SK-N-SH treated with all-trans-retinoic acid at 6 μM for 48 hours (cell line): ENCODE data around the gene INHBB.

Source experiments
- ATAC-seq: fragments of 200-7000 bp; cut with Tn5 transposase; 3 replicates; pipeline ENCODE4 v1.9.1; 2020; ENCODE audit warnings: mild to moderate bottlenecking, moderate library complexity
- BACH2 ChIP-seq: fragments of 250-450 bp; sonication (Bioruptor Pico); IDR thresholded peaks from 2 replicates; pipeline ENCODE4 v1.9.0; 2021; ENCODE audit warnings: mild to moderate bottlenecking, borderline replicate concordance
- CSDC2 ChIP-seq: fragments of 250-450 bp; sonication (Bioruptor Pico); IDR thresholded peaks from 2 replicates; pipeline ENCODE4 v1.5.0; 2020; ENCODE audit warnings: mild to moderate bottlenecking, moderate library complexity
- ESRRG ChIP-seq: fragments of 250-450 bp; sonication (Bioruptor Pico); IDR thresholded peaks from 2 replicates; pipeline ENCODE4 v1.6.1; 2021; ENCODE audit warnings: mild to moderate bottlenecking
- GLIS3 ChIP-seq: fragments of 250-450 bp; sonication (Bioruptor Pico); IDR thresholded peaks from 2 replicates; pipeline ENCODE4 v1.5.0; 2020; ENCODE audit warnings: mild to moderate bottlenecking, moderate library complexity
- ISL1 ChIP-seq: fragments of 250-450 bp; sonication (Bioruptor Pico); IDR thresholded peaks from 2 replicates; pipeline ENCODE4 v2.1.2; 2022; ENCODE audit warnings: mild to moderate bottlenecking, moderate library complexity
- OSR1 ChIP-seq: fragments of 250-450 bp; sonication (Bioruptor Pico); IDR thresholded peaks from 2 replicates; pipeline ENCODE4 v1.8.0; 2022; ENCODE audit warnings: moderate library complexity, mild to moderate bottlenecking, inconsistent platforms
- PPARA ChIP-seq: fragments of 250-450 bp; sonication (Bioruptor Pico); IDR thresholded peaks from 2 replicates; pipeline ENCODE4 v1.5.0; 2020; ENCODE audit warnings: mild to moderate bottlenecking, borderline replicate concordance
- RARB ChIP-seq: fragments of 250-450 bp; sonication (Bioruptor Pico); IDR thresholded peaks from 2 replicates; pipeline ENCODE4 v1.8.0; 2021; ENCODE audit warnings: mild to moderate bottlenecking, moderate library complexity
- SNAI2 ChIP-seq: fragments of 250-450 bp; sonication (Bioruptor Pico); IDR thresholded peaks from 2 replicates; pipeline ENCODE4 v1.5.0; 2020; ENCODE audit warnings: mild to moderate bottlenecking, moderate library complexity
- TOX ChIP-seq: fragments of 250-450 bp; sonication (Bioruptor Pico); IDR thresholded peaks from 2 replicates; pipeline ENCODE4 v1.8.0; 2021; ENCODE audit warnings: mild to moderate bottlenecking, moderate library complexity, borderline replicate concordance
- ZFP3 ChIP-seq: fragments of 250-450 bp; sonication (Bioruptor Pico); IDR thresholded peaks from 2 replicates; pipeline ENCODE4 v1.5.0; 2020; ENCODE audit warnings: mild to moderate bottlenecking, moderate library complexity
- ZFP30 ChIP-seq: fragments of 450-650 bp; formaldehyde crosslinking; IDR thresholded peaks from 2 replicates; pipeline ENCODE4 v1.5.0; 2022; ENCODE audit warnings: mild to moderate bottlenecking, moderate library complexity
- ZNF70 ChIP-seq: fragments of 450-650 bp; formaldehyde crosslinking; IDR thresholded peaks from 2 replicates; pipeline ENCODE4 v1.5.0; 2020; ENCODE audit warnings: mild to moderate bottlenecking, moderate library complexity
- ZNF8 ChIP-seq: fragments of 450-650 bp; formaldehyde crosslinking; IDR thresholded peaks from 2 replicates; pipeline ENCODE4 v1.5.0; 2020; ENCODE audit warnings: mild to moderate bottlenecking, moderate library complexity
- TF ChIP-seq, protein P1 (sequence below): fragments of 250-450 bp; sonication (Bioruptor Pico); IDR thresholded peaks from 2 replicates; pipeline ENCODE4 v1.5.1; 2020; ENCODE audit warnings: low read depth, mild to moderate bottlenecking, moderate library complexity
- TF ChIP-seq, protein P2 (sequence below): fragments of 250-450 bp; sonication (Bioruptor Pico); IDR thresholded peaks from 2 replicates; pipeline ENCODE4 v1.8.0; 2020; ENCODE audit warnings: mild to moderate bottlenecking, moderate library complexity, borderline replicate concordance
- TF ChIP-seq, protein P3 (sequence below): fragments of 250-450 bp; sonication (Bioruptor Pico); IDR thresholded peaks from 2 replicates; pipeline ENCODE4 v1.5.0; 2020; ENCODE audit warnings: mild to moderate bottlenecking, moderate library complexity
- TF ChIP-seq, protein P4 (sequence below): fragments of 250-450 bp; sonication (Bioruptor Pico); IDR thresholded peaks from 2 replicates; pipeline ENCODE4 v1.5.1; 2021; ENCODE audit warnings: mild to moderate bottlenecking, moderate library complexity

INHBB gene

DNA sequence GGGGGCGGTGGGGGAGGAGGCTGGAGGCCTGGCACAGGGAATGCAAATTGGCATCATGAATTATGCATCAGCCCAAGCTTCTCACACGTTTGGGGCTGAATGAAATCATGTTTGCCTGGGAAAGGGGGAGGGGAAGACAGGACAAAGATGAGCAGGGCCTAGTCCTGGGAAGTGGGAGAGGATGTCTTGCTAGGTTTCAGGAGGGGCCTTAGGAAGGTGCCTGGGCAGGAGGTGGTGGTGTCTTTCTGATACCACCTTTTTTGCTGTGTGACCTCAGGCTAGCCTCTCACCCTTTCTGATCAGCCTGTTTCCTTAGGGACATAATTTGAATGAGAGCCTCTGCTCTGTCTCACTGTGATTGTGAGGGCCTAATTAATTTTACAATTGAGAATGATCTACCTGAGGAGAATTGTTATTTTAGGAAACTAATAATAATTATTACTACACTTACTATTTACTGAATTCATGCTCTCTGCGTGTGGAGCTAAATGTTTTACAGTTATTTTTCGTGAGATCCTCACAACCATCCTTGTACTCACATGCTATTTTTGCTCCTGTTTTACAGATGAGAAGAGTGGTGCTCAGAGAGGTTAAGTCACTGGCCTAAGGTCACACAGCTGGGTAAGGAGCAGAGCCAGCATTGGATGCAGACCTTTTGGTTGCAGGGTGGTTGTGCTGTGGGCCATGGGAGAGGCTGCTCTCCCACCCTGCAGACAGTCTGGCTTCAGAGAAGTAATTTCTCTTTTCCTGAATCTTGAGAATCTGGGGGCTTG, 39.6 kb downstream of the INHBB start:
- no peak for ATAC-seq
- no peak for TF ChIP-seq CSDC2 (CRISPR knock-in tag)
- TF ChIP-seq, protein P1, sequence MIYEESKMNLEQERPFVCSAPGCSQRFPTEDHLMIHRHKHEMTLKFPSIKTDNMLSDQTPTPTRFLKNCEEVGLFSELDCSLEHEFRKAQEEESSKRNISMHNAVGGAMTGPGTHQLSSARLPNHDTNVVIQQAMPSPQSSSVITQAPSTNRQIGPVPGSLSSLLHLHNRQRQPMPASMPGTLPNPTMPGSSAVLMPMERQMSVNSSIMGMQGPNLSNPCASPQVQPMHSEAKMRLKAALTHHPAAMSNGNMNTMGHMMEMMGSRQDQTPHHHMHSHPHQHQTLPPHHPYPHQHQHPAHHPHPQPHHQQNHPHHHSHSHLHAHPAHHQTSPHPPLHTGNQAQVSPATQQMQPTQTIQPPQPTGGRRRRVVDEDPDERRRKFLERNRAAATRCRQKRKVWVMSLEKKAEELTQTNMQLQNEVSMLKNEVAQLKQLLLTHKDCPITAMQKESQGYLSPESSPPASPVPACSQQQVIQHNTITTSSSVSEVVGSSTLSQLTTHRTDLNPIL (CRISPR knock-in tag): no peak

DNA sequence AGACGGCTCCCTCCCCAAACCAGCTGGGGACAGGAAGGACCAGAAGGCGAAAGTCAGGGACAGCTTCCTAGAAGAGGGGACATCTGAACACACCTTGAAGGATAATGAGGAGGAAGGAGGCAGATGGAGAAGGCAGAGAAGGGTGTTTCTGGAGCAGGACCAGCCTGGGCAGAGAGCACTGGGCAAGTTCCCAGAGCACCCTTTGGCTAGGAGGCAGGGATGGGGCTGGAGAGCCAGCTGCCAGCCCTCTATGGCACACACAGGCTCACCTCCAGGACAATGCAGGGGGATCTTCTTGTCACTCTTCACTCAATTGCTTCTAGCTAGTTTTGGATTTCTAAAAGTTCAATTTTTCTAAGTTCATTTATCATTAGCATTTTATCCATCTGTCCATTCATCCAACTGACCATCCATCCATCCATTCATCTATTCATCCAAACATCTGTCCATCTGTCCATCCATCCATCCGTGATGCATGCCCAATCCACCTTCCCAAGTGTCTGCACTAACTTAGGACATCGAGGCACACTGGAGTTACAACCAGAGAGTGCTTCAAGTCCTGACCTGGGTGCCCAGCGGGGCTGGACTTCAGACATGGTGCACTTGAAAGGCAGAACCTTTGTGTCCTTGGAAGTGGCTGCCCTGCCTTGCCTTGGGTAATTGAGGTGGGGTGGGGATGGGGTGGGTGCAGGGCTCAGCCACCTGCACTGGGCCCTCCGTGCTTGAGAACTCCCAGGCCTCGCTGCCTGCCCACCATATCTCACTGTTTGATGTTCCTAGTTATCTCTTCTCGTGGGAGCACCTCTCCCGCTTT, 42.5 kb downstream of the INHBB start:
- no peak for ATAC-seq
- TF ChIP-seq GLIS3 (CRISPR knock-in tag): no peak
- TF ChIP-seq, protein P2, sequence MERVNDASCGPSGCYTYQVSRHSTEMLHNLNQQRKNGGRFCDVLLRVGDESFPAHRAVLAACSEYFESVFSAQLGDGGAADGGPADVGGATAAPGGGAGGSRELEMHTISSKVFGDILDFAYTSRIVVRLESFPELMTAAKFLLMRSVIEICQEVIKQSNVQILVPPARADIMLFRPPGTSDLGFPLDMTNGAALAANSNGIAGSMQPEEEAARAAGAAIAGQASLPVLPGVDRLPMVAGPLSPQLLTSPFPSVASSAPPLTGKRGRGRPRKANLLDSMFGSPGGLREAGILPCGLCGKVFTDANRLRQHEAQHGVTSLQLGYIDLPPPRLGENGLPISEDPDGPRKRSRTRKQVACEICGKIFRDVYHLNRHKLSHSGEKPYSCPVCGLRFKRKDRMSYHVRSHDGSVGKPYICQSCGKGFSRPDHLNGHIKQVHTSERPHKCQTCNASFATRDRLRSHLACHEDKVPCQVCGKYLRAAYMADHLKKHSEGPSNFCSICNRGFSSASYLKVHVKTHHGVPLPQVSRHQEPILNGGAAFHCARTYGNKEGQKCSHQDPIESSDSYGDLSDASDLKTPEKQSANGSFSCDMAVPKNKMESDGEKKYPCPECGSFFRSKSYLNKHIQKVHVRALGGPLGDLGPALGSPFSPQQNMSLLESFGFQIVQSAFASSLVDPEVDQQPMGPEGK (CRISPR knock-in tag): no peak
- no peak for TF ChIP-seq ESRRG (CRISPR knock-in tag)
- no peak for TF ChIP-seq TOX (CRISPR knock-in tag)
- no peak for TF ChIP-seq BACH2 (CRISPR knock-in tag)
- no peak for TF ChIP-seq ZFP30 (CRISPR knock-in tag)
- TF ChIP-seq, protein P1 (CRISPR knock-in tag): no peak

DNA sequence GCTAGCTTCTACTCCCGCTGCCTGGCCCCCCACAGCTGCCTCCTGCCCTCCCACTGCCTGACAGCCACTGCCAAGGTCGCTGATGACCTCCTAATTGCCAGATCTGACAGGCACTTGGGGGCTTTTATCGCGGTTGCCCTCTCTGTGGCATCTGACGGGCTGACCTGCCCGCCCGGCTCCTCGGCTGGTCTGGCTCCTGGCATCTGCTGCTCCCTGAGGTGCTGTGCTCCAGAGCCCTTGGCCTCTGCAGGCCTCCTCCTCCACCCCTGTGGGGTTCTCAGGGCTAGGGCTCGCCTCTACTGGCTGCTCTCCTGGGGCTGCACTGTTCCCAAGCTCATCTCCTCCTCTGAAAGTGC, 43.1 kb downstream of the INHBB start:
- no peak for TF ChIP-seq TOX (CRISPR knock-in tag)
- no peak for TF ChIP-seq BACH2 (CRISPR knock-in tag)
- TF ChIP-seq ZNF70 (CRISPR knock-in tag): no peak
- no peak for TF ChIP-seq CSDC2 (CRISPR knock-in tag)
- TF ChIP-seq, protein P3, sequence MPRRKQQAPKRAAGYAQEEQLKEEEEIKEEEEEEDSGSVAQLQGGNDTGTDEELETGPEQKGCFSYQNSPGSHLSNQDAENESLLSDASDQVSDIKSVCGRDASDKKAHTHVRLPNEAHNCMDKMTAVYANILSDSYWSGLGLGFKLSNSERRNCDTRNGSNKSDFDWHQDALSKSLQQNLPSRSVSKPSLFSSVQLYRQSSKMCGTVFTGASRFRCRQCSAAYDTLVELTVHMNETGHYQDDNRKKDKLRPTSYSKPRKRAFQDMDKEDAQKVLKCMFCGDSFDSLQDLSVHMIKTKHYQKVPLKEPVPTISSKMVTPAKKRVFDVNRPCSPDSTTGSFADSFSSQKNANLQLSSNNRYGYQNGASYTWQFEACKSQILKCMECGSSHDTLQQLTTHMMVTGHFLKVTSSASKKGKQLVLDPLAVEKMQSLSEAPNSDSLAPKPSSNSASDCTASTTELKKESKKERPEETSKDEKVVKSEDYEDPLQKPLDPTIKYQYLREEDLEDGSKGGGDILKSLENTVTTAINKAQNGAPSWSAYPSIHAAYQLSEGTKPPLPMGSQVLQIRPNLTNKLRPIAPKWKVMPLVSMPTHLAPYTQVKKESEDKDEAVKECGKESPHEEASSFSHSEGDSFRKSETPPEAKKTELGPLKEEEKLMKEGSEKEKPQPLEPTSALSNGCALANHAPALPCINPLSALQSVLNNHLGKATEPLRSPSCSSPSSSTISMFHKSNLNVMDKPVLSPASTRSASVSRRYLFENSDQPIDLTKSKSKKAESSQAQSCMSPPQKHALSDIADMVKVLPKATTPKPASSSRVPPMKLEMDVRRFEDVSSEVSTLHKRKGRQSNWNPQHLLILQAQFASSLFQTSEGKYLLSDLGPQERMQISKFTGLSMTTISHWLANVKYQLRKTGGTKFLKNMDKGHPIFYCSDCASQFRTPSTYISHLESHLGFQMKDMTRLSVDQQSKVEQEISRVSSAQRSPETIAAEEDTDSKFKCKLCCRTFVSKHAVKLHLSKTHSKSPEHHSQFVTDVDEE (CRISPR knock-in tag): no peak
- TF ChIP-seq RARB: no peak
- TF ChIP-seq OSR1 (CRISPR knock-in tag): no peak
- no peak for TF ChIP-seq ZNF8 (CRISPR knock-in tag)
- TF ChIP-seq SNAI2 (CRISPR knock-in tag): no peak
- TF ChIP-seq ZFP30 (CRISPR knock-in tag): no peak
- TF ChIP-seq ESRRG (CRISPR knock-in tag): no peak
- TF ChIP-seq ZFP3 (CRISPR knock-in tag): no peak
- TF ChIP-seq, protein P4, sequence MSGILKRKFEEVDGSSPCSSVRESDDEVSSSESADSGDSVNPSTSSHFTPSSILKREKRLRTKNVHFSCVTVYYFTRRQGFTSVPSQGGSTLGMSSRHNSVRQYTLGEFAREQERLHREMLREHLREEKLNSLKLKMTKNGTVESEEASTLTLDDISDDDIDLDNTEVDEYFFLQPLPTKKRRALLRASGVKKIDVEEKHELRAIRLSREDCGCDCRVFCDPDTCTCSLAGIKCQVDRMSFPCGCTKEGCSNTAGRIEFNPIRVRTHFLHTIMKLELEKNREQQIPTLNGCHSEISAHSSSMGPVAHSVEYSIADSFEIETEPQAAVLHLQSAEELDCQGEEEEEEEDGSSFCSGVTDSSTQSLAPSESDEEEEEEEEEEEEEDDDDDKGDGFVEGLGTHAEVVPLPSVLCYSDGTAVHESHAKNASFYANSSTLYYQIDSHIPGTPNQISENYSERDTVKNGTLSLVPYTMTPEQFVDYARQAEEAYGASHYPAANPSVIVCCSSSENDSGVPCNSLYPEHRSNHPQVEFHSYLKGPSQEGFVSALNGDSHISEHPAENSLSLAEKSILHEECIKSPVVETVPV (CRISPR knock-in tag): no peak
- no peak for TF ChIP-seq ISL1 (CRISPR knock-in tag)
- TF ChIP-seq, protein P2 (CRISPR knock-in tag): no peak
- TF ChIP-seq PPARA (CRISPR knock-in tag): no peak
- no peak for ATAC-seq
